Parathyroid adenoma (tissue), 2 donors: ENCODE data around the gene TPP2.

ENCODE experiments used
- H2AFZ ChIP-seq: fragments of 300-600 bp; sonication (generic); one replicate; pipeline ENCODE4 v1.7.0; 2017; ENCODE audit warnings: antibody characterized with exemption, mild to moderate bottlenecking
- H3K27ac ChIP-seq: fragments of 300-600 bp; sonication (generic); one replicate; pipeline ENCODE4 v1.7.0; 2017
- H3K27me3 ChIP-seq: fragments of 300-600 bp; sonication (generic); one replicate; pipeline ENCODE4 v1.7.0; 2017; ENCODE audit warnings: low read length; ENCODE audit not compliant: control insufficient read depth, insufficient read depth
- H3K36me3 ChIP-seq: fragments of 300-600 bp; sonication (generic); one replicate; pipeline ENCODE4 v1.7.0; 2017; ENCODE audit warnings: low read length; ENCODE audit not compliant: control insufficient read depth, insufficient read depth
- H3K4me1 ChIP-seq: fragments of 300-600 bp; sonication (generic); one replicate; pipeline ENCODE4 v1.7.0; 2017; ENCODE audit warnings: control low read depth
- H3K4me2 ChIP-seq: fragments of 300-600 bp; sonication (generic); one replicate; pipeline ENCODE4 v1.7.0; 2017; ENCODE audit warnings: low read length
- H3K4me3 ChIP-seq: fragments of 300-600 bp; sonication (generic); one replicate; pipeline ENCODE4 v1.7.0; 2017; ENCODE audit warnings: low read depth, low read length
- H3K79me2 ChIP-seq: fragments of 300-600 bp; sonication (generic); one replicate; pipeline ENCODE4 v1.7.0; 2017; ENCODE audit warnings: control low read depth
- H3K9ac ChIP-seq: fragments of 300-600 bp; sonication (generic); one replicate; pipeline ENCODE4 v1.7.0; 2017; ENCODE audit warnings: mild to moderate bottlenecking
- H3K9me3 ChIP-seq: fragments of 300-600 bp; sonication (generic); one replicate; pipeline ENCODE4 v1.7.0; 2017; ENCODE audit warnings: low read length; ENCODE audit not compliant: control insufficient read depth
- CTCF ChIP-seq: fragments of 300-600 bp; sonication (generic); IDR thresholded peaks from one replicate; pipeline ENCODE4 v1.7.0; 2017; ENCODE audit warnings: antibody characterized with exemption, mild to moderate bottlenecking
- donor health status: primary hyperparathyroidism.

Gene TPP2

GRCh38 chr13:102566513-102566912, 30.3 kb upstream of the TPP2 start:
- no peak overlapping the region for H3K9ac ChIP-seq
- H3K36me3 ChIP-seq = no peaks in the 10 kb centered on the region
- H3K9me3 ChIP-seq = no peaks in the 10 kb centered on the region
- H3K27ac ChIP-seq = no peak overlapping the region
- no peak for TF ChIP-seq CTCF
- no peaks in the 10 kb centered on the region for H3K4me1 ChIP-seq
- H3K79me2 ChIP-seq = no peaks in the 10 kb centered on the region
- H3K4me2 ChIP-seq = no peak overlapping the region
- no peak overlapping the region for H3K4me3 ChIP-seq
- H2AFZ ChIP-seq = no peak overlapping the region
- no peaks in the 10 kb centered on the region for H3K27me3 ChIP-seq

- Histone ChIP-seq H3K9me3 (no peaks in the 10 kb centered on the region), H3K79me2 (no peaks in the 10 kb centered on the region), H3K27ac (no peak overlapping the region), H3K4me2 (no peak overlapping the region), H3K4me3 (no peak overlapping the region), H3K36me3 (no peaks in the 10 kb centered on the region), H3K27me3 (no peaks in the 10 kb centered on the region), H3K9ac (no peak overlapping the region), H2AFZ (no peak overlapping the region), H3K4me1 (no peaks in the 10 kb centered on the region)
- TF ChIP-seq CTCF = no peak
These were observed 28.9 kb upstream of the TPP2 start for GRCh38 chr13:102567857-102568256.

GRCh38 chr13:102569488-102569887, 27.3 kb upstream of the TPP2 start:
- H3K27me3 ChIP-seq = no peaks in the 10 kb centered on the region
- H3K4me1 ChIP-seq = no peaks in the 10 kb centered on the region
- H3K4me2 ChIP-seq = no peak overlapping the region
- H2AFZ ChIP-seq = no peak overlapping the region
- no peak overlapping the region for H3K4me3 ChIP-seq
- H3K9me3 ChIP-seq = no peaks in the 10 kb centered on the region
- H3K9ac ChIP-seq = no peak overlapping the region
- no peaks in the 10 kb centered on the region for H3K36me3 ChIP-seq
- no peaks in the 10 kb centered on the region for H3K79me2 ChIP-seq
- no peak overlapping the region for H3K27ac ChIP-seq
- no peak for TF ChIP-seq CTCF

- no peak for TF ChIP-seq CTCF
- Histone ChIP-seq H3K9ac (no peak overlapping the region), H3K4me2 (no peak overlapping the region), H3K36me3 (no peaks in the 10 kb centered on the region), H3K4me1 (no peaks in the 10 kb centered on the region), H2AFZ (no peak overlapping the region), H3K27ac (no peak overlapping the region), H3K79me2 (no peaks in the 10 kb centered on the region), H3K27me3 (no peaks in the 10 kb centered on the region), H3K4me3 (no peak overlapping the region), H3K9me3 (no peaks in the 10 kb centered on the region)
These were observed 25.7 kb upstream of the TPP2 start for GRCh38 chr13:102571075-102571474.

GRCh38 chr13:102572323-102572722, 24.5 kb upstream of the TPP2 start:
- TF ChIP-seq CTCF = no peak
- Histone ChIP-seq H3K79me2 (no peaks in the 10 kb centered on the region), H3K4me3 (no peak overlapping the region), H3K9ac (no peak overlapping the region), H3K9me3 (no peaks in the 10 kb centered on the region), H3K27me3 (no peaks in the 10 kb centered on the region), H3K4me2 (no peak overlapping the region), H3K36me3 (no peaks in the 10 kb centered on the region), H3K27ac (no peak overlapping the region), H3K4me1 (no peaks in the 10 kb centered on the region), H2AFZ (no peak overlapping the region)
